GM04504 (cell line): ENCODE data around the gene RGS7BP.
A peak's percentile ranks its signal among the peaks of the same experiment; 100 is the strongest.
"Not testable (repeated sequence)": the region's sequence is repeated elsewhere in the genome, so short reads cannot be mapped to it uniquely, and the experiment has no call there.

ENCODE experiments used
- DNase-seq: peaks from one replicate; pipeline ENCODE4 v3.0.0-alpha.2; 2012; ENCODE audit warnings: low read depth

RGS7BP gene

GRCh38 chr5:64558641-64559040 lies 52.8 kb downstream of the RGS7BP start:
- not testable (repeated sequence) for DNase-seq

- no peak for DNase-seq
These were observed 60.6 kb downstream of the RGS7BP start for GRCh38 chr5:64566310-64566916.

GRCh38 chr5:64569858-64570257 lies 64.0 kb downstream of the RGS7BP start:
- no peak for DNase-seq

- no peak for DNase-seq
These were observed 64.7 kb downstream of the RGS7BP start for GRCh38 chr5:64570395-64570996.

GRCh38 chr5:64575561-64575960 lies 69.7 kb downstream of the RGS7BP start:
- no peak for DNase-seq

GRCh38 chr5:64576250-64576649 lies 70.4 kb downstream of the RGS7BP start:
- DNase-seq: no peak

GRCh38 chr5:64585646-64586045 lies 79.8 kb downstream of the RGS7BP start:
- no peak for DNase-seq

GRCh38 chr5:64587370-64587769 lies 81.6 kb downstream of the RGS7BP start:
- no peak for DNase-seq

GRCh38 chr5:64592730-64593341 lies 87.0 kb downstream of the RGS7BP start:
- DNase-seq: no peak

- no peak for DNase-seq
These were observed 88.2 kb downstream of the RGS7BP start for GRCh38 chr5:64594025-64594424.

GRCh38 chr5:64594601-64595000 lies 88.8 kb downstream of the RGS7BP start:
- no peak for DNase-seq

- DNase-seq: no peak
These were observed 89.4 kb downstream of the RGS7BP start for GRCh38 chr5:64595031-64595855.

GRCh38 chr5:64599226-64599625 lies 93.4 kb downstream of the RGS7BP start:
- DNase-seq: no peak

- no peak for DNase-seq
These were observed 97.9 kb downstream of the RGS7BP start for GRCh38 chr5:64603676-64604075.

- DNase-seq: no peak
These were observed 101.1 kb downstream of the RGS7BP start for GRCh38 chr5:64606926-64607325.

- DNase-seq: peak; percentile 18
These were observed 106.6 kb downstream of the RGS7BP start for GRCh38 chr5:64612344-64612961.

- no peak for DNase-seq
These were observed 110.1 kb downstream of the RGS7BP start for GRCh38 chr5:64615895-64616294.

- no peak for DNase-seq
These were observed 113.8 kb downstream of the RGS7BP start for GRCh38 chr5:64619609-64620008.

GRCh38 chr5:64622991-64623390 lies 117.2 kb downstream of the RGS7BP start:
- DNase-seq: no peak

GRCh38 chr5:64625678-64626077 lies 119.9 kb downstream of the RGS7BP start:
- DNase-seq: no peak

- no peak for DNase-seq
These were observed 123.1 kb downstream of the RGS7BP start for GRCh38 chr5:64628901-64629300.

- no peak for DNase-seq
These were observed 124.0 kb downstream of the RGS7BP start for GRCh38 chr5:64629841-64630240.
